Astrocyte of the cerebellum (primary cell): ENCODE results near the gene IL2RA.

Experiments
- DNase-seq: peaks from one replicate; pipeline ENCODE4 v3.0.0-alpha.2; 2011; ENCODE audit warnings: low read depth
- H3K4me3 ChIP-seq: 2 replicates; pipeline ENCODE4 v1.5.1; 2011; ENCODE audit warnings: mild to moderate bottlenecking, low read depth, low read length, moderate library complexity
- CTCF ChIP-seq: IDR thresholded peaks from 2 replicates; pipeline ENCODE4 v1.5.1; 2012; ENCODE audit warnings: low read length, low read depth, moderate library complexity, mild to moderate bottlenecking; ENCODE audit errors: missing control alignments
- in situ Hi-C: cut with HindIII; loops from 2 replicates; pipeline ENCODE4 v1.10.0; 2017; ENCODE audit warnings: low sequenced_read_pairs

IL2RA gene

DNA sequence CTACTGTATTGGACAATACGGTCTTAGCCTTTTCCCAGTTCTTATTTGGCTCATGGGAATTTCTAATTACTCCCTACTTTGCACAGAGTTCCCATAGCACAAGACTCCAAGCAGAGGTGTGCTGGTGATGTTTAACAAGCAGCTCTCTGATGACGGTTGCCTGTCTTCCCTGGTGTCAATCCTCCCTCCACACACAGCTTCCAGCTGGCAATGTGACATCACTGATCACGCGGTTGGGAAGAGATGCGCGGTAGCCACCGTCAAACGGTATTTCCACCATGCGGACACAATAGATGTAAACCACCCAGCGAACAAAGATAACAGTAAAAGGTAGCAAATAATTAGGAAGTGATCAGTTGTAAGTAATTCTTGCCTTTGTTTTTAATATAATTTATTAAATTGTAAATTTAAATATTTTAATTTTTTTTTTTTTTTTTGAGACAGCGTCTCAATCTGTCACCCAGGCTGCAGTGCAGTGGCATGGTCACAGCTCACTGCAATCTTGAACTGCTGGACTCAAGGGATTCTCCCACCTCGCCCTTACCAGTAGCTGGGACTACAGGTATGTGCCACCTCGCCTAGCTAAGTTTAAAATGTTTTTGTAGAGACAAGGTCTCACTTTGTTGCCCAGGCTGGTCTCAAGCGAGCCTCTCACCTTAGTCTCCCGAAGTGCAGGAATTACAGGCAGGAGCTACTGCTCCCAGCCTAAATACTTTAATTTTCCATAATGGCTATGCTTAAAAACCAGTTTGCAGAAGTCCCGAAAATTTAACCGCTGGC lies 48.6 kb downstream of the IL2RA start:
- TF ChIP-seq CTCF: no peak
- no peak overlapping the region for H3K4me3 ChIP-seq
- no peak for DNase-seq
- in situ Hi-C loops: no loop called here

- DNase-seq: no peak
- in situ Hi-C loops: no loop called here
- H3K4me3 ChIP-seq: no peak overlapping the region
- no peak for TF ChIP-seq CTCF
Measured at GRCh38 chr10:6012121-6012905, 49.9 kb downstream of the IL2RA start.

GRCh38 chr10:6011558-6011957 lies 50.6 kb downstream of the IL2RA start:
- in situ Hi-C loops: no loop called here
- no peak for DNase-seq
- no peak for TF ChIP-seq CTCF
- no peak overlapping the region for H3K4me3 ChIP-seq

GRCh38 chr10:6010569-6010968 lies 51.6 kb downstream of the IL2RA start:
- TF ChIP-seq CTCF: no peak
- DNase-seq: no peak
- no peak overlapping the region for H3K4me3 ChIP-seq
- in situ Hi-C loops: no loop called here

- DNase-seq: no peak
- in situ Hi-C loops: no loop called here
- H3K4me3 ChIP-seq: no peak overlapping the region
- TF ChIP-seq CTCF: no peak
Measured at GRCh38 chr10:6009961-6010360, 52.2 kb downstream of the IL2RA start.

DNA sequence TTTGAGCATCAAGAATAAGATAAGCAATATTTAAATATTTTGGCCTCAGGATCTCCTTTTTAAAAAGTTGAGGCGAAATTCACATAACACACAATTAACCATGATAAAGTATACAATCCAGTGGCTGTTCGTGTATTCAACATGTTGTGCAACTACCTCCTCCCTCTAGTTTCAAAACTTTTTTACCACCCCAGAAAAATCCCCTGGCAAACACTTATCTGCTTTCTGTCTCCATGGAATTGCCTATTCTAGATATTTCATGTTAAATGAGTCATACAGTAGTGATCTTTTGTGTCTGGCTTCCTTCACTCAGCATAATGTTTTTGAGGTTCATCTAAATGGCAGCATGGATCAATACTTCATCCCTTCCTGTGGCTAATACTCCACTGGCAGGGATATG lies 53.0 kb downstream of the IL2RA start:
- H3K4me3 ChIP-seq: no peak overlapping the region
- in situ Hi-C loops: no loop called here
- no peak for DNase-seq

More for the DNA sequence above, 53.0 kb downstream of the IL2RA start:
- TF ChIP-seq CTCF: no peak
